ENCODE results near the gene RPL23.

- TF ChIP-seq POLR2A (IDR thresholded peaks at IDR 0.05) (no peak), EP300 (IDR thresholded peaks at IDR 0.05) (no peak), POLR2AphosphoS5 (IDR thresholded peaks at IDR 0.05) (no peak)
- TF ChIP-seq, protein P1, sequence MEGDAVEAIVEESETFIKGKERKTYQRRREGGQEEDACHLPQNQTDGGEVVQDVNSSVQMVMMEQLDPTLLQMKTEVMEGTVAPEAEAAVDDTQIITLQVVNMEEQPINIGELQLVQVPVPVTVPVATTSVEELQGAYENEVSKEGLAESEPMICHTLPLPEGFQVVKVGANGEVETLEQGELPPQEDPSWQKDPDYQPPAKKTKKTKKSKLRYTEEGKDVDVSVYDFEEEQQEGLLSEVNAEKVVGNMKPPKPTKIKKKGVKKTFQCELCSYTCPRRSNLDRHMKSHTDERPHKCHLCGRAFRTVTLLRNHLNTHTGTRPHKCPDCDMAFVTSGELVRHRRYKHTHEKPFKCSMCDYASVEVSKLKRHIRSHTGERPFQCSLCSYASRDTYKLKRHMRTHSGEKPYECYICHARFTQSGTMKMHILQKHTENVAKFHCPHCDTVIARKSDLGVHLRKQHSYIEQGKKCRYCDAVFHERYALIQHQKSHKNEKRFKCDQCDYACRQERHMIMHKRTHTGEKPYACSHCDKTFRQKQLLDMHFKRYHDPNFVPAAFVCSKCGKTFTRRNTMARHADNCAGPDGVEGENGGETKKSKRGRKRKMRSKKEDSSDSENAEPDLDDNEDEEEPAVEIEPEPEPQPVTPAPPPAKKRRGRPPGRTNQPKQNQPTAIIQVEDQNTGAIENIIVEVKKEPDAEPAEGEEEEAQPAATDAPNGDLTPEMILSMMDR (IDR thresholded peaks at IDR 0.05): no peak
Measured at GRCh38 chr17:38872027-38872511, 18.5 kb upstream of the RPL23 start.
